Gastrocnemius medialis (tissue), 4 donors: ENCODE measurements around the gene PDE4B. TPM values are rescaled to one million over a fixed set of nuclear protein-coding genes. Genes with fewer than 3 reads are reported as not detected.
A peak's percentile ranks its signal among the peaks of the same experiment; 100 is the strongest.
"Not testable (repeated sequence)": the region's sequence is repeated elsewhere in the genome, so short reads cannot be mapped to it uniquely, and the experiment has no call there.

Experiments used
- ATAC-seq, 2 donors: fragments of 150-250 bp; one replicate each; pipeline ENCODE4 v1.9.1; 2016
- DNase-seq, 2 donors: peaks; one replicate each; pipeline ENCODE4 v3.0.0-alpha.2; 2019
- H3K27ac ChIP-seq, 4 donors: fragments of 200-600 bp; sonication (generic); 1 replicate in 1 of 4; 2 replicates in 3 of 4; pipeline ENCODE4 v1.5.1; 2016 to 2018; ENCODE audit warnings: mild to moderate bottlenecking in 2 of 4, moderate library complexity in 1 of 4
- H3K27me3 ChIP-seq, 3 donors: fragments of 200-600 bp; sonication (generic) in 2 of 3; 1 replicate in 1 of 3; 2 replicates in 2 of 3; pipeline versions ENCODE4 v1.5.1 to v1.6.0; 2016 to 2019; ENCODE audit warnings: mild to moderate bottlenecking in 1 of 3, moderate library complexity in 1 of 3
- H3K36me3 ChIP-seq, 2 donors: fragments of 200-600 bp; sonication (generic) in 1 of 2; one replicate each; pipeline ENCODE4 v1.5.1; 2017 to 2018
- H3K4me1 ChIP-seq, 2 donors: fragments of 200-600 bp; sonication (generic) in 1 of 2; one replicate each; pipeline ENCODE4 v1.5.1; 2016 to 2017; ENCODE audit warnings: mild to moderate bottlenecking in 2 of 2
- H3K4me3 ChIP-seq, 4 donors: fragments of 200-600 bp; sonication (generic) in 3 of 4; 1 replicate in 1 of 4; 2 replicates in 3 of 4; pipeline ENCODE4 v1.5.1; 2016 to 2019; ENCODE audit warnings: mild to moderate bottlenecking in 2 of 4
- H3K9me3 ChIP-seq, 3 donors: fragments of 200-600 bp; sonication (generic) in 2 of 3; 1 replicate in 1 of 3; 2 replicates in 2 of 3; pipeline ENCODE4 v1.5.1; 2016 to 2019
- CTCF ChIP-seq, 5 experiments: fragments of 450-650 bp in 3 of 5; fragments of 200-600 bp in 2 of 5; sonication (generic) in 2 of 5; IDR thresholded peaks in 4 of 5; conservative IDR thresholded peaks in 1 of 5; 1 replicate in 4 of 5; 2 replicates in 1 of 5; pipeline ENCODE4 v1.5.1; 2016 to 2019; ENCODE audit warnings: antibody characterized with exemption in 5 of 5, mild to moderate bottlenecking in 3 of 5, moderate library complexity in 3 of 5
- POLR2A ChIP-seq, 2 donors: fragments of 450-650 bp; IDR thresholded peaks; one replicate each; pipeline ENCODE4 v1.6.1; 2017; ENCODE audit warnings: antibody characterized with exemption in 2 of 2, mild to moderate bottlenecking in 2 of 2, moderate library complexity in 2 of 2
- in situ Hi-C, 4 donors: fragments of 200-750 bp; cut with MboI; loops; one replicate each; pipeline versions ENCODE4 v1.15.0 to v1.8.0; 2017; ENCODE audit warnings: low sequenced_read_pairs in 4 of 4
- intact Hi-C: fragments of 100-400 bp; cut with DNase I; formaldehyde crosslinking; loops from one replicate; pipeline ENCODE4 v1.15.1; 2023; ENCODE audit warnings: low total_unique reads
- total RNA-seq, 4 donors: library from RNA; depleted of rRNA; stranded (reverse); fragments of >200 nt; gene quantifications; one replicate each; pipeline versions ENCODE4 v1.1.0 to v1.2.3, GENCODE V29; 2016

The PDE4B gene
- total RNA-seq, 4 donors from 2014 or later, result 4.5 to 8.5 (median 7.9) TPM

GRCh38 chr1:66403007-66403731 lies 610.5 kb downstream of the PDE4B start:
- H3K27ac ChIP-seq, result peak overlapping the region; percentile 52 to 63 (median 56)
- in situ Hi-C loops (no loop called here), intact Hi-C loops (no loop called here)
- no peaks in the 10 kb centered on the region for H3K9me3 ChIP-seq
- H3K4me3 ChIP-seq, result no peak overlapping the region
- no peaks in the 10 kb centered on the region for H3K27me3 ChIP-seq
- no peak for ATAC-seq
- no peak for TF ChIP-seq CTCF (IDR thresholded peaks at IDR 0.05 in 4 of 5, conservative IDR thresholded peaks at IDR 0.05 in 1 of 5)
- TF ChIP-seq POLR2A (IDR thresholded peaks at IDR 0.05), result no peak
- DNase-seq, result no peak
- no peaks in the 10 kb centered on the region for H3K36me3 ChIP-seq
- peaks cover 9 to 15% of the 10 kb centered on the region in 2 donors for H3K4me1 ChIP-seq

GRCh38 chr1:66405061-66405460 lies 612.4 kb downstream of the PDE4B start:
- intact Hi-C loops, result no loop called here
- H3K36me3 ChIP-seq, result no peaks in the 10 kb centered on the region
- no peak overlapping the region for H3K27ac ChIP-seq
- in situ Hi-C loops, result no loop called here
- peaks cover 9 to 15% of the 10 kb centered on the region in 2 donors for H3K4me1 ChIP-seq
- ATAC-seq, result no peak
- no peak overlapping the region for H3K4me3 ChIP-seq
- H3K27me3 ChIP-seq, result no peaks in the 10 kb centered on the region
- H3K9me3 ChIP-seq, result no peaks in the 10 kb centered on the region
- no peak for DNase-seq
- TF ChIP-seq POLR2A (IDR thresholded peaks at IDR 0.05), result no peak
- no peak for TF ChIP-seq CTCF (IDR thresholded peaks at IDR 0.05 in 4 of 5, conservative IDR thresholded peaks at IDR 0.05 in 1 of 5)

- in situ Hi-C loops, H3K27ac ChIP-seq, ATAC-seq, DNase-seq, intact Hi-C loops, H3K9me3 ChIP-seq, H3K36me3 ChIP-seq, H3K27me3 ChIP-seq, H3K4me3 ChIP-seq, H3K4me1 ChIP-seq: not testable (repeated sequence)
Observed at GRCh38 chr1:66411449-66411848, 618.8 kb downstream of the PDE4B start.

GRCh38 chr1:66412704-66413103 lies 620.0 kb downstream of the PDE4B start:
- no peaks in the 10 kb centered on the region for H3K4me1 ChIP-seq
- TF ChIP-seq POLR2A (IDR thresholded peaks at IDR 0.05), result no peak
- no peak for TF ChIP-seq CTCF (IDR thresholded peaks at IDR 0.05 in 4 of 5, conservative IDR thresholded peaks at IDR 0.05 in 1 of 5)
- in situ Hi-C loops (no loop called here), intact Hi-C loops (no loop called here)
- no peaks in the 10 kb centered on the region for H3K27me3 ChIP-seq
- DNase-seq (no peak), ATAC-seq (no peak)
- no peaks in the 10 kb centered on the region for H3K36me3 ChIP-seq
- H3K4me3 ChIP-seq, result no peak overlapping the region
- H3K27ac ChIP-seq, result no peak overlapping the region
- H3K9me3 ChIP-seq, result peaks cover 0 to 12% (median 0%) of the 10 kb centered on the region in 3 donors

- H3K4me3 ChIP-seq, result no peak overlapping the region
- no peak for ATAC-seq
- no peak for TF ChIP-seq POLR2A (IDR thresholded peaks at IDR 0.05)
- TF ChIP-seq CTCF (IDR thresholded peaks at IDR 0.05 in 4 of 5, conservative IDR thresholded peaks at IDR 0.05 in 1 of 5), result no peak
Observed at GRCh38 chr1:66413136-66413837, 620.6 kb downstream of the PDE4B start.

More at GRCh38 chr1:66413136-66413837, 620.6 kb downstream of the PDE4B start:
- Histone ChIP-seq H3K36me3 (no peaks in the 10 kb centered on the region), H3K27ac (no peak overlapping the region), H3K4me1 (no peaks in the 10 kb centered on the region), H3K27me3 (no peaks in the 10 kb centered on the region), H3K9me3 (peaks cover 0 to 13% (median 0%) of the 10 kb centered on the region in 3 donors)
- in situ Hi-C loops, result no loop called here
- no peak for DNase-seq
- intact Hi-C loops, result no loop called here
